OCI-LY1 (cell line): ENCODE data around the gene ADCY1.

Source experiments
- H2AFZ ChIP-seq: fragments of 200-600 bp; sonication (generic), shearing (Covaris generic); 2 replicates; pipeline ENCODE4 v1.6.0; 2014; ENCODE audit warnings: antibody characterized with exemption, mild to moderate bottlenecking, low read length
- H3F3A ChIP-seq: fragments of 200-600 bp; sonication (generic), shearing (Covaris generic); 2 replicates; pipeline ENCODE4 v1.6.0; 2014; ENCODE audit warnings: mild to moderate bottlenecking, antibody characterized with exemption, low read length, moderate library complexity; ENCODE audit not compliant: insufficient read depth
- H3K27ac ChIP-seq: fragments of 200-600 bp; sonication (generic); 2 replicates; pipeline ENCODE4 v1.5.1; 2014; ENCODE audit warnings: low read length, mixed run types, mild to moderate bottlenecking, low read depth; ENCODE audit not compliant: poor library complexity, severe bottlenecking
- H3K27me3 ChIP-seq: fragments of 200-600 bp; sonication (generic); 2 replicates; pipeline ENCODE4 v1.6.0; 2014; ENCODE audit warnings: antibody characterized with exemption, mild to moderate bottlenecking, low read length, moderate library complexity; ENCODE audit not compliant: insufficient read depth
- H3K36me3 ChIP-seq: fragments of 200-600 bp; sonication (generic); 2 replicates; pipeline ENCODE4 v1.6.1; 2014; ENCODE audit warnings: mild to moderate bottlenecking, antibody characterized with exemption, low read length, moderate library complexity, mixed read lengths; ENCODE audit not compliant: insufficient read depth
- H3K4me1 ChIP-seq: fragments of 200-600 bp; sonication (generic); 2 replicates; pipeline ENCODE4 v1.5.1; 2014; ENCODE audit warnings: mild to moderate bottlenecking, low read length, moderate library complexity; ENCODE audit not compliant: insufficient read depth, severe bottlenecking
- H3K4me2 ChIP-seq: fragments of 200-600 bp; sonication (generic), shearing (Covaris generic); 2 replicates; pipeline ENCODE4 v1.6.1; 2014; ENCODE audit warnings: low read length
- H3K4me3 ChIP-seq: fragments of 200-600 bp; sonication (generic); 2 replicates; pipeline ENCODE4 v1.5.1; 2014; ENCODE audit warnings: low read length, low read depth, mild to moderate bottlenecking, mixed read lengths; ENCODE audit not compliant: poor library complexity, severe bottlenecking
- H3K79me2 ChIP-seq: fragments of 200-600 bp; shearing (Covaris generic); 2 replicates; pipeline ENCODE4 v1.6.1; 2016; ENCODE audit warnings: mixed run types, low read length, mixed read lengths; ENCODE audit not compliant: insufficient read depth
- H3K9ac ChIP-seq: fragments of 200-600 bp; sonication (generic), shearing (Covaris generic); 2 replicates; pipeline ENCODE4 v1.6.1; 2014; ENCODE audit warnings: mild to moderate bottlenecking, low read length, mixed read lengths
- H3K9me2 ChIP-seq: fragments of 200-600 bp; sonication (generic), shearing (Covaris generic); 2 replicates; pipeline ENCODE4 v1.6.1; 2014; ENCODE audit warnings: low read depth, mild to moderate bottlenecking, low read length, mixed read lengths
- H3K9me3 ChIP-seq: fragments of 200-600 bp; shearing (Covaris generic); 2 replicates; pipeline ENCODE4 v1.6.1; 2014; ENCODE audit warnings: low read length, mixed read lengths
- H4K20me1 ChIP-seq: fragments of 200-600 bp; sonication (generic), shearing (Covaris generic); 2 replicates; pipeline ENCODE4 v1.6.0; 2016; ENCODE audit warnings: mild to moderate bottlenecking, low read length; ENCODE audit not compliant: insufficient read depth
- EZH2 ChIP-seq: fragments of 200-600 bp; sonication (generic), shearing (Covaris generic); IDR thresholded peaks from 2 replicates; pipeline ENCODE4 v1.8.0; 2017; ENCODE audit warnings: borderline replicate concordance, mixed run types, mild to moderate bottlenecking, antibody characterized with exemption, low read length, moderate library complexity, mixed read lengths
- TF ChIP-seq, protein P1 (sequence below): fragments of 200-600 bp; sonication (generic), shearing (Covaris generic); IDR thresholded peaks from 2 replicates; pipeline ENCODE4 v1.5.1; 2017; ENCODE audit warnings: mild to moderate bottlenecking, antibody characterized with exemption, low read length, moderate library complexity, mixed read lengths

The ADCY1 gene

DNA sequence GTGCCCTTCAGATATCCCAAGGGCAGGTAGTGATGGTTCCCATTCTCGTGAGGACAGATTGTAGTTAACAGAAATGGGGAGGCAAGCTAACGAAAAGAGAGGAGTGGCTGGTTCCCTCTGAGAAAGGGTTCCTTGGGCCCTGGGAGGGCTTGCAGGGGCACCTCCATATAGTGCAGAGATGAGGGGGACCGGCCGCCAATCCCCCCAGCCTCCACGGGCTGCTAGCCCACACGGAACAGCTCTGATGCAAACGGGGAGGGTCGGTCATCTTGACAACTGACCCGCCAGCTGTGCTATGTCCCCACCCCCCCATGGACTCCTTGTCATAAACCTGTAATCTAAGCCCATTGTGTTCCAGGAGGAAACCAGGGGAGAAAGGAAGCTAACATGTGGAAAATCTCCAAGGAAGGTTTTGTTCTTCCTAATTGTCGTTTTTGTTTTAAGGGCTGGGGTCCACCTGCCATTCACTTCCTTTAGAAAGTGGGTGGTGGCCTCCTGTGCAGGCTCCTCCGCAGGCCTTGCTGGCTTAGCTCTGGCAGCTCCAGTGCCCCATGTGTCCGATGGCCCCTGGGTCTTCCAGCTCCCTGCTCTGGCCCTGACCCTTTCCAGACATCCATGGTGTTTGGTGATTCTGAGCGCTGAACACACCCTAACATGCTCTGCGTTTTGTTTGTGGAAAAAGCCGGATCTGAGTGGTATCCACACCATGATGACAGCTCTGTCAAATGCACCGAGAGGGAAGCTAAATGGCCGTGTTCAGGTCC, 15.9 kb downstream of the ADCY1 start:
- Histone ChIP-seq H3K9me2 (no peaks in the 10 kb centered on the region), H3K79me2 (no peaks in the 10 kb centered on the region), H3K4me2 (no peak overlapping the region), H3K27ac (no peak overlapping the region), H3K27me3 (peaks cover 3% of the 10 kb centered on the region; the same call in 1 of the 2 replicates), H3F3A (no peaks in the 10 kb centered on the region), H3K4me1 (no peaks in the 10 kb centered on the region), H3K36me3 (no peaks in the 10 kb centered on the region), H3K4me3 (no peak overlapping the region), H2AFZ (no peak overlapping the region), H3K9ac (no peak overlapping the region), H3K9me3 (no peaks in the 10 kb centered on the region), H4K20me1 (no peaks in the 10 kb centered on the region)
- TF ChIP-seq EZH2: no peak
- TF ChIP-seq, protein P1, sequence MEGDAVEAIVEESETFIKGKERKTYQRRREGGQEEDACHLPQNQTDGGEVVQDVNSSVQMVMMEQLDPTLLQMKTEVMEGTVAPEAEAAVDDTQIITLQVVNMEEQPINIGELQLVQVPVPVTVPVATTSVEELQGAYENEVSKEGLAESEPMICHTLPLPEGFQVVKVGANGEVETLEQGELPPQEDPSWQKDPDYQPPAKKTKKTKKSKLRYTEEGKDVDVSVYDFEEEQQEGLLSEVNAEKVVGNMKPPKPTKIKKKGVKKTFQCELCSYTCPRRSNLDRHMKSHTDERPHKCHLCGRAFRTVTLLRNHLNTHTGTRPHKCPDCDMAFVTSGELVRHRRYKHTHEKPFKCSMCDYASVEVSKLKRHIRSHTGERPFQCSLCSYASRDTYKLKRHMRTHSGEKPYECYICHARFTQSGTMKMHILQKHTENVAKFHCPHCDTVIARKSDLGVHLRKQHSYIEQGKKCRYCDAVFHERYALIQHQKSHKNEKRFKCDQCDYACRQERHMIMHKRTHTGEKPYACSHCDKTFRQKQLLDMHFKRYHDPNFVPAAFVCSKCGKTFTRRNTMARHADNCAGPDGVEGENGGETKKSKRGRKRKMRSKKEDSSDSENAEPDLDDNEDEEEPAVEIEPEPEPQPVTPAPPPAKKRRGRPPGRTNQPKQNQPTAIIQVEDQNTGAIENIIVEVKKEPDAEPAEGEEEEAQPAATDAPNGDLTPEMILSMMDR: no peak

DNA sequence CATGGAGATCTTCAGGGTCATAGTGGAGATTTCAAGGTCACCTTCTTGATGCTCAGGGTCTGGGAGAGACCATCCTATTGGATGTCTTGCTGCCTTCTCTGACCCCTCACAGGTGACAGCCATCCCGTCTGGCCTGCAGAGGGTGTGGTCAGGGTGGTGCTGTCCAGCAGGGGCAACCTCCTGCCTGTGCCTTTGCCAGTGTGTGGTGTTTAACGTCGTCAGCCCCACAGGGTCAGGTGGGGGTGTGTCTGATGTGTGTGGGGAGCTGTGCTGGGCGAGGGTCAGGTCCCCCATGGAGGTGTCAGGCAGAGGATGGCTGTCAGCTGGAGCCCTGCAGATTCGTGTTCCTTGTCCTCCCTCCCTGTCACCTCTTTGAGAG, 16.5 kb downstream of the ADCY1 start:
- Histone ChIP-seq H3K4me1 (no peaks in the 10 kb centered on the region), H3K4me3 (no peak overlapping the region), H3K4me2 (no peak overlapping the region), H3K36me3 (no peaks in the 10 kb centered on the region), H3K9ac (no peak overlapping the region), H3K79me2 (no peaks in the 10 kb centered on the region), H3K27ac (no peak overlapping the region), H4K20me1 (no peaks in the 10 kb centered on the region), H3K27me3 (peaks cover 4% of the 10 kb centered on the region; the same call in 1 of the 2 replicates), H3K9me3 (no peaks in the 10 kb centered on the region), H3F3A (no peaks in the 10 kb centered on the region), H3K9me2 (no peaks in the 10 kb centered on the region), H2AFZ (no peak overlapping the region)
- TF ChIP-seq, protein P1: no peak
- TF ChIP-seq EZH2: no peak

DNA sequence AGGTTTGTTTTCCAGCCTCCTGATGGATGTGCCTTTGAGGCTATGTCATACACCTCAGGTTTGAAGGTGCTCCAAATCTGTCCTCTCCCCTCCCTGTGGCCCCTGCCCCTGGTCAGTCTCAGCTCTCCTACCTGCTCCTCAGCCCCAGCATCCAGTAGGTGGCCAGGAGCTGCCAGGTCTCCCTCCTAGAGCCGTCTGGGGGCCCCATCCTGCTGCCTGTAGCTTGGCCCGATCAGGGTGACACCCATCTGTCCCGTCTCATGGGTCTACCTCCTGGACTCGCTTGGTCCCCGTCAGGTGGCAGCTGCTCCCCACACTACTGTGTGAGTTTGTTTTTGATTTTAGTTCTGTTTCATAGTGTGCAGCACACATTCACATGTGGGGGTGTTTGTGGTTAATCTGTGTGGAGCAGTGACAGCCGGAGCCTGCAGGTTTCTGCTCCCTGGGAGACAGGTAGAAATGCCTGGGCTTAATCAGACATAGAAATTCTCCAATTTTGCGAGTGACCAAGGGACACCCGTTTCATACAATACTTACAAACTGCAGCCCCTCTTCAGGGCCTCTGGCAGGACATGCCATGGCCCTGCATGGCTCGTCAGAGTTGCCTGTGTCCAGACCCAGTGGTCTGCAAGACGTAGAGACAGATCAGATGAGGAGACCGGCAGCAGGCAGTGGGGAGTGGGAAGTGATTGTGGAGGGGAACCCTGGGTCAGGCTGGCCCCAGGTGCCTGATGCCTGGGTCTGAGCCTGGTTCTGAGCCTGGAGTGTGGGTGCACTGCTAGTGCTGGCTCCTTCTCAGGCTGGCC, 17.1 kb downstream of the ADCY1 start:
- Histone ChIP-seq H3F3A (no peaks in the 10 kb centered on the region), H3K36me3 (no peaks in the 10 kb centered on the region), H2AFZ (no peak overlapping the region), H3K27ac (no peak overlapping the region), H3K9ac (no peak overlapping the region), H3K4me1 (no peaks in the 10 kb centered on the region), H3K4me3 (no peak overlapping the region), H3K79me2 (no peaks in the 10 kb centered on the region), H3K27me3 (peaks cover 10% of the 10 kb centered on the region; the same call in 1 of the 2 replicates), H3K9me3 (no peaks in the 10 kb centered on the region), H4K20me1 (no peaks in the 10 kb centered on the region), H3K4me2 (no peak overlapping the region), H3K9me2 (no peaks in the 10 kb centered on the region)
- TF ChIP-seq, protein P1: no peak
- TF ChIP-seq EZH2: no peak
